GM23338 (cell line): ENCODE results near the gene BMPR1B.

Experiments used
- CREB1 ChIP-seq: fragments of 250-450 bp; sonication (Bioruptor Pico); IDR thresholded peaks from 2 replicates; pipeline ENCODE4 v1.5.0; 2020; ENCODE audit warnings: low read depth, mild to moderate bottlenecking, moderate library complexity
- CTCF ChIP-seq, 2 experiments: fragments of 200-600 bp in 1 of 2; sonication (generic) in 1 of 2; conservative IDR thresholded peaks; 2 replicates each; pipeline versions ENCODE4 v1.5.1 to v1.6.1; 2016 to 2017; ENCODE audit warnings: antibody characterized with exemption in 2 of 2, low read depth in 2 of 2, mild to moderate bottlenecking in 2 of 2, moderate library complexity in 1 of 2
- ETS1 ChIP-seq: IDR thresholded peaks from 2 replicates; pipeline ENCODE4 v1.6.1; 2016; ENCODE audit warnings: antibody characterized with exemption
- EZH2 ChIP-seq: fragments of 200-600 bp; sonication (generic); IDR thresholded peaks from one replicate; pipeline ENCODE4 v1.8.0; 2017; ENCODE audit warnings: antibody characterized with exemption, mild to moderate bottlenecking, low read depth; ENCODE audit not compliant: unreplicated experiment
- EZH2phosphoT487 ChIP-seq: fragments of 200-600 bp; sonication (generic); IDR thresholded peaks from one replicate; pipeline ENCODE4 v1.8.1; 2018; ENCODE audit warnings: antibody characterized with exemption; ENCODE audit not compliant: unreplicated experiment
- JUNB ChIP-seq: IDR thresholded peaks from one replicate; pipeline ENCODE4 v1.6.1; 2016; ENCODE audit warnings: antibody characterized with exemption; ENCODE audit not compliant: unreplicated experiment
- NANOG ChIP-seq: IDR thresholded peaks from 2 replicates; pipeline ENCODE4 v1.6.1; 2016; ENCODE audit warnings: antibody characterized with exemption, borderline replicate concordance
- POLR2AphosphoS5 ChIP-seq: IDR thresholded peaks from 2 replicates; pipeline ENCODE4 v1.6.1; 2016; ENCODE audit warnings: antibody characterized with exemption, low read depth
- REST ChIP-seq: IDR thresholded peaks from one replicate; pipeline ENCODE4 v1.6.1; 2018; ENCODE audit warnings: antibody characterized with exemption; ENCODE audit not compliant: unreplicated experiment
- STAT1 ChIP-seq: IDR thresholded peaks from one replicate; pipeline ENCODE4 v1.6.1; 2016; ENCODE audit warnings: antibody characterized with exemption; ENCODE audit not compliant: unreplicated experiment
- ZNF114 ChIP-seq: fragments of 250-450 bp; sonication (Bioruptor Pico); IDR thresholded peaks from 2 replicates; pipeline ENCODE4 v1.5.0; 2020; ENCODE audit warnings: mild to moderate bottlenecking, moderate library complexity
- ZNF331 ChIP-seq: fragments of 250-450 bp; sonication (Bioruptor Pico); IDR thresholded peaks from 2 replicates; pipeline ENCODE4 v1.5.0; 2020; ENCODE audit warnings: low read depth, mild to moderate bottlenecking, moderate library complexity
- ZNF462 ChIP-seq: fragments of 250-450 bp; sonication (Bioruptor Pico); IDR thresholded peaks from 2 replicates; pipeline ENCODE4 v1.5.0; 2020; ENCODE audit warnings: mild to moderate bottlenecking, moderate library complexity

GRCh38 chr4:94763005-94763404 is 5.2 kb downstream of the BMPR1B start:
- TF ChIP-seq CTCF (conservative IDR thresholded peaks at IDR 0.05; ENCODE audit: low read depth in 2 of 2) (no peak), POLR2AphosphoS5 (no peak), JUNB (no peak), EZH2phosphoT487 (no peak), CREB1 (CRISPR knock-in tag) (no peak), REST (no peak), EZH2 (no peak), ZNF462 (CRISPR knock-in tag) (no peak), ETS1 (no peak), STAT1 (no peak), NANOG (no peak), ZNF331 (CRISPR knock-in tag) (no peak), ZNF114 (no peak)
